ENCODE results near the gene NCK1.

NCK1 gene

DNA sequence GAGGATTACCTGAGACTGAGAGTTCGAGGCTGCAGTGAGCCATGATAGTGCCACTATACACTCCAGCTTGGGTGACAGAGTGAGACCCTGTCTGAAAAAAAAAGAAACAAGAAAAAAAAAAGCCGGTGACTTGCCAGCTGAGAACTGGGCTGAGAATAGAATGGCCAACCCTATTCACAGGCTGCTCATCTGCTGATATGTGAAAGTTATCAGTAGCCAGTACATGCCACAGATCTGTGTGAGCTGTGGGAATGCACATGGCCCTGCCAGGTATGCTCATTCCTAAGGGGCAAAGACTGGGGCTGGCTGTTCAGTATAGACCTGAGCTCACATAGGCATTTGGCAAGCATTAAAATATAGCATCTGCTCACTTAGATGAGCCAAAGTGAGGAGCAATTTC is 126.6 kb downstream of the NCK1 start:
- Histone ChIP-seq H3K27me3 (ENCODE audit: low read depth, low read length) (no peaks in the 10 kb centered on the region), H4K20me1 (ENCODE audit: insufficient read depth, low read length) (no peaks in the 10 kb centered on the region), H3K36me3 (replicated peaks; ENCODE audit: low read depth, low read length) (no peaks in the 10 kb centered on the region), H2AFZ (ENCODE audit: low read depth, low read length) (no peak overlapping the region), H3K4me1 (ENCODE audit: low read length) (no peaks in the 10 kb centered on the region), H3K4me2 (ENCODE audit: low read length) (no peak overlapping the region), H3K27ac (ENCODE audit: low read length) (no peak overlapping the region), H3K4me3 (ENCODE audit: low read length) (no peak overlapping the region), H3K9ac (ENCODE audit: low read length) (no peak overlapping the region), H3K79me2 (ENCODE audit: low read length) (no peaks in the 10 kb centered on the region), H3K9me3 (ENCODE audit: insufficient read depth, low read length) (no peaks in the 10 kb centered on the region)
- TF ChIP-seq, protein P1, sequence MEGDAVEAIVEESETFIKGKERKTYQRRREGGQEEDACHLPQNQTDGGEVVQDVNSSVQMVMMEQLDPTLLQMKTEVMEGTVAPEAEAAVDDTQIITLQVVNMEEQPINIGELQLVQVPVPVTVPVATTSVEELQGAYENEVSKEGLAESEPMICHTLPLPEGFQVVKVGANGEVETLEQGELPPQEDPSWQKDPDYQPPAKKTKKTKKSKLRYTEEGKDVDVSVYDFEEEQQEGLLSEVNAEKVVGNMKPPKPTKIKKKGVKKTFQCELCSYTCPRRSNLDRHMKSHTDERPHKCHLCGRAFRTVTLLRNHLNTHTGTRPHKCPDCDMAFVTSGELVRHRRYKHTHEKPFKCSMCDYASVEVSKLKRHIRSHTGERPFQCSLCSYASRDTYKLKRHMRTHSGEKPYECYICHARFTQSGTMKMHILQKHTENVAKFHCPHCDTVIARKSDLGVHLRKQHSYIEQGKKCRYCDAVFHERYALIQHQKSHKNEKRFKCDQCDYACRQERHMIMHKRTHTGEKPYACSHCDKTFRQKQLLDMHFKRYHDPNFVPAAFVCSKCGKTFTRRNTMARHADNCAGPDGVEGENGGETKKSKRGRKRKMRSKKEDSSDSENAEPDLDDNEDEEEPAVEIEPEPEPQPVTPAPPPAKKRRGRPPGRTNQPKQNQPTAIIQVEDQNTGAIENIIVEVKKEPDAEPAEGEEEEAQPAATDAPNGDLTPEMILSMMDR (IDR thresholded peaks at IDR 0.05; ENCODE audit: low read depth, low read length) = no peak
- no peak for TF ChIP-seq EZH2phosphoT487 (IDR thresholded peaks at IDR 0.05; ENCODE audit: low read depth)

DNA sequence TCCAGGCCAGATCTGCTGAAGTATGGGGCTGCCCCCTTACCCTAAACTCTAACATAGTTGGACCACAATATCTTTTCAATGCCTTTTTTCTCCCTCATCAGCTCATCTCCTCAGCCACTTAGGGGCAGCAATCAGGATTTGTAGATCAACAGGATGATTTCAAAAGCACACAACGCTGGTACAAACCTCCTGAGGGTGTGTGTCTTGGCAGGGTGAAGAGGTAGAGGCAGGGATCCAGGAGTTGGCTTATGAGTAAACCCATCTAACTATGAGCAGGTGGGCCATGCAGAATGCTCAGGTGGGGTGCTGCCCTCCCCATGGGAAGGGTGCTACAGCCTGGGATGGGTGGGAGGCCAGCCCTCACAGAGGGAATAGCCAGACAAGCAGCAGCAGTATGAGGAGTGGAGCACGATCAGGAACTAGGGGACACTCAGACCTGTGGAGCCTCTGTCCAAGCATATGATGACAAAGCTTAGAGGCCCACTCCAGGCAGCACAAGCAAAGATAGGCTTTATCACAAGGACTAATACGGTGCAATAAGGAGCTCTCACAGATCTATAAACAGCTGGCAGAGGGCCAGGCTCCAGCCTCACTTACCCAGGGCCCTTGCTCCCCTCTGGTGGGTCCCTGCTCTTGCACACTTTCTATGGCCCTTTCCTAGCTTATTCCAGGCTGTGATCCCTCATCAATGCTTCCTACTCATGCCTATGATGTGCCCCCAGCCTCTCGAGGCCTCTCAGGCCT is 127.9 kb downstream of the NCK1 start:
- Histone ChIP-seq H3K36me3 (replicated peaks; ENCODE audit: low read depth, low read length) (no peaks in the 10 kb centered on the region), H2AFZ (ENCODE audit: low read depth, low read length) (no peak overlapping the region), H3K27ac (ENCODE audit: low read length) (no peak overlapping the region), H3K4me1 (ENCODE audit: low read length) (no peaks in the 10 kb centered on the region), H3K4me2 (ENCODE audit: low read length) (no peak overlapping the region), H3K9me3 (ENCODE audit: insufficient read depth, low read length) (no peaks in the 10 kb centered on the region), H4K20me1 (ENCODE audit: insufficient read depth, low read length) (no peaks in the 10 kb centered on the region), H3K4me3 (ENCODE audit: low read length) (no peak overlapping the region), H3K27me3 (ENCODE audit: low read depth, low read length) (no peaks in the 10 kb centered on the region), H3K9ac (ENCODE audit: low read length) (no peak overlapping the region), H3K79me2 (ENCODE audit: low read length) (no peaks in the 10 kb centered on the region)
- TF ChIP-seq, protein P1 (IDR thresholded peaks at IDR 0.05; ENCODE audit: low read depth, low read length) = no peak
- no peak for TF ChIP-seq EZH2phosphoT487 (IDR thresholded peaks at IDR 0.05; ENCODE audit: low read depth)

DNA sequence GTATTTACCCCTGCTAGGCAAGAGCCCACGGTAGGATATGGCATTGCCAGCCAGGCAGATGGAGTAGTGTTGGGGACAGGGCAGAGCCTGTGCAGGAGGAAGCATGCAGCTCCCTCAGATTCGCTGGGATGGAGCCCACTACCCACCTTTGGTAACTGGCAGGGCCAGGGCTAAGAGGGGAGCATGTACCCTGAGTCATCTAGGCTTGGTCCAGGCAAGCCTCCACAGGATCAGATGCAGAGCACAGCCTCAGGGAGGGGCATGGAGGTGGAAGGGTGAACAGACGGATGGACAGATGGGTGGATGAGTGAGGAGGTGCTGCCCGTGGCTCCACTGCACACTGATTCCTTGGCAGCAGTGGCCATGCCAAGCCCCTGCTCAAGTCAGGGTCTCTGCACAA is 128.8 kb downstream of the NCK1 start:
- Histone ChIP-seq H3K27me3 (ENCODE audit: low read depth, low read length) (no peaks in the 10 kb centered on the region), H3K79me2 (ENCODE audit: low read length) (no peaks in the 10 kb centered on the region), H3K27ac (ENCODE audit: low read length) (no peak overlapping the region), H3K4me1 (ENCODE audit: low read length) (no peaks in the 10 kb centered on the region), H4K20me1 (ENCODE audit: insufficient read depth, low read length) (no peaks in the 10 kb centered on the region), H3K4me2 (ENCODE audit: low read length) (no peak overlapping the region), H3K36me3 (replicated peaks; ENCODE audit: low read depth, low read length) (no peaks in the 10 kb centered on the region), H3K9ac (ENCODE audit: low read length) (no peak overlapping the region), H2AFZ (ENCODE audit: low read depth, low read length) (no peak overlapping the region), H3K9me3 (ENCODE audit: insufficient read depth, low read length) (no peaks in the 10 kb centered on the region), H3K4me3 (ENCODE audit: low read length) (no peak overlapping the region)
- TF ChIP-seq, protein P1 (IDR thresholded peaks at IDR 0.05; ENCODE audit: low read depth, low read length) = no peak
- TF ChIP-seq EZH2phosphoT487 (IDR thresholded peaks at IDR 0.05; ENCODE audit: low read depth) = no peak

DNA sequence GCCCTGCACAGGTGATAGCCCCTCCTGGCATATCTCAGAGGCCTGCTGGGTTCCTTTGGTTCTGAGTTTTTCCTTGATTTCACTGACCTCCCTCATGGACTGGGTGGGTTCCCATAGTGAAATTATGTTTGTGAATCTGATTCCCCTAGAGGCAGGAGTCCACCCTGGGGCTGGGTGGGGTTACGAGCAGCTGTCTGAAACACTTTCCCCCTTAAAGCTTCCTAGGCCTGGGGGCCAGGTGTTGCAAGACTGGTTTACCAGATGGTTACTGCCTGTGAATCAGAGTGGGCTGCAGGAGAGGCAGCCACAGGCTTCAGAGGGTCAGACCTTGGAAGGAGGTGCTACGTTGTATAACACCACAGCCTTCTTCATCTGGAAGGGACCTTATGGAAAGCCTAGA is 130.1 kb downstream of the NCK1 start:
- no peak overlapping the region for H2AFZ ChIP-seq (ENCODE audit: low read depth, low read length)
- TF ChIP-seq, protein P1 (IDR thresholded peaks at IDR 0.05; ENCODE audit: low read depth, low read length) = no peak
- no peak for TF ChIP-seq EZH2phosphoT487 (IDR thresholded peaks at IDR 0.05; ENCODE audit: low read depth)
- no peaks in the 10 kb centered on the region for H3K27me3 ChIP-seq (ENCODE audit: low read depth, low read length)

More for the DNA sequence above, 130.1 kb downstream of the NCK1 start:
- Histone ChIP-seq H3K9me3 (ENCODE audit: insufficient read depth, low read length) (no peaks in the 10 kb centered on the region), H3K4me3 (ENCODE audit: low read length) (no peak overlapping the region), H3K4me1 (ENCODE audit: low read length) (no peaks in the 10 kb centered on the region), H3K36me3 (replicated peaks; ENCODE audit: low read depth, low read length) (no peaks in the 10 kb centered on the region), H3K27ac (ENCODE audit: low read length) (no peak overlapping the region), H3K79me2 (ENCODE audit: low read length) (no peaks in the 10 kb centered on the region), H3K4me2 (ENCODE audit: low read length) (no peak overlapping the region), H4K20me1 (ENCODE audit: insufficient read depth, low read length) (no peaks in the 10 kb centered on the region), H3K9ac (ENCODE audit: low read length) (no peak overlapping the region)
